HG03095 (cell line): ENCODE data around the gene EDEM3.
"Not testable (repeated sequence)": the region's sequence is repeated elsewhere in the genome, so short reads cannot be mapped to it uniquely, and the experiment has no call there.

Source experiments
- ATAC-seq: cut with Tn5 transposase; IDR thresholded peaks from one replicate; pipeline ENCODE4 v1.9.1; 2021; ENCODE audit warnings: moderate library complexity; ENCODE audit not compliant: unreplicated experiment

EDEM3 gene

GRCh38 chr1:184680611-184681225, 73.9 kb downstream of the EDEM3 start:
- not testable (repeated sequence) for ATAC-seq

GRCh38 chr1:184679472-184679871, 75.2 kb downstream of the EDEM3 start:
- not testable (repeated sequence) for ATAC-seq

- ATAC-seq, result no peak
Observed at GRCh38 chr1:184677344-184677743, 77.3 kb downstream of the EDEM3 start.

DNA sequence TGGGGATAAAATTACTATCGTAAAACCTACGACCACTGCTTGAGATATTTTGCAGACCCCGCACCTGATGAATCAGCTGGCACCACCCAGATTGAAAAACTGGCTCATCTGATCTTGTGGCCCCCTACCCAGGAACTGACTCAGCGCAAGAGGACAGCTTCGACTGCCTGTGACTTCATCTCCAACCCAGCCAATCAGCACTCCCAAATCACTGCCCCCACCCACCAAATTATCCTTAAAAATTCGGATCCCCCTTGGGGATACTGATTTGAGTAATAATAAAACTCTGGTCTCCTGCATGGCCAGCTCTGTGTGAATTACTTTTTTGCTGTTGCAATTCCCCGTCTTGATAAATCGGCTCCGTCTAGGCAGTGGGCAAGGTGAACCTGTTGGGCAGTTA, 81.4 kb downstream of the EDEM3 start:
- ATAC-seq, result no peak

DNA sequence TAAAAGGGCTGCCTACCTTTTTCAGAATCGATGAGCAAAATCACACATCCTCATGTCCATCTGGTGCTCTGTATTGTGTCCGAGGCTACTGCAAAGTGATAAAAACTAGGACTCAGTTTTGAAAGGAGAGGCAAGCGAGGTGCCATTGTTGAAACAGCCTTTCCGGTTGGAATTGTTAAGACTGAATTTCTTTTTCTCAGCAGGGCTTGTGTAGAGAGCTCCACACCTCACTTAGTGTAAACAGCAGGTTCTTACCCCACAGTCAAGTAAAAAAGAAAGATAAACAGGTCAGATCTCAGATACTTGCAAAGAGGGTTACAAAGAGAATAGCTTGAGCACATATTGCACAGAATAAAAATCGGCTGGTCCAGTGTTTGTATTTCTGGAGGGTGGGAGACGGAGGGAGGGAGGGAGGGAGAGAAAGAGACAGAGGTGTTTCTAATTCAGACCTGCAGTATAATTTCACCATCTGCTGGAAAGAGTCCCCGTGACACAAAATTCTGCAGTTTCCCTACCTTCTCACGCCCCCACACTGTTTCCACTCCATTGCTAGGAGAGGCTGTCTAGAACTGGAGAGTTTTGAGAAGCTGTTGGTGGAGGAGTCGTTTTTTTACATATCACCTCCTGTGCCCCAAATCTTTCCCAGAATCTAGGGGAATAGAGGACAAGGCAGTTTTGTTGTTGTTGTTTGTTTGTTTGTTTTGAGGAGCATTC, 82.5 kb downstream of the EDEM3 start:
- no peak for ATAC-seq

DNA sequence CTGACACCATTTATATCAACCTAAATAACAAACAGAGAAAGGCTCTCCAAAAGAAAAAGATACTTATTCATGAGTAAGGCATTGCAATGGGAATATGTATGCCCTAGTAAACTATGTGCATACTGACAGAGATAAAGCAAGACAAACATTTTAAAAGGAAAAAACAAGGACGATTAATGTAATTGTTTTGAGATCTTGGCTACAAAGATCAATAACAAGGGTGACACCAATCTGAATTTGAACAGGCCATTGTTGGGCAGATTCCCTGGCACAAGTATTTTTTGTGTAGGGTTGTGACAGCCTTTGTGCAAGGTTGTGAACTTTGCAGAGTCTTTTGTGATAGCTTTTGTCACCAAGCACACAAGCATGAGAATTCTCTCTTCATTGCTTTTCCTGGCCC, 85.3 kb downstream of the EDEM3 start:
- no peak for ATAC-seq

GRCh38 chr1:184665360-184665759, 89.3 kb downstream of the EDEM3 start:
- ATAC-seq, result no peak

DNA sequence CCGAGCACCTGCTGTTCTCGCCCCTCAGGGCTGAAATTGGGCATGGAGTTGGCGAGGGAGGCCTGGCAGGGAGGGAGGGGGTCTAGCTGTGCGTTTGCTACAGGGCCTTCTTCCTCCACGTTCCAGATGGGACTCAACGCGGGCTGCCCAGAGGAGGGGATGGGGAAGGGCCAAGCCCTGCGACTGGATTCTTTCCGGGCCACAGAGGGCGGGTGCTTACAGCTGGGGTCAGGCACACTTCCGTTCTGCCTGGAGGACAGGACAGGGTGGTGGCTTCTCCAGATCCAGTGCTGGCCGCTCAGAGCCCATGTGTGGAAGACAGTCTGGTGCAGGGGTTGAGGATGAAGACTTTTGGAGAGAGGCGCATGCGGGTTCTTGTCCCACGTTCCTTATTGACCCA, 90.0 kb downstream of the EDEM3 start:
- ATAC-seq, result no peak

DNA sequence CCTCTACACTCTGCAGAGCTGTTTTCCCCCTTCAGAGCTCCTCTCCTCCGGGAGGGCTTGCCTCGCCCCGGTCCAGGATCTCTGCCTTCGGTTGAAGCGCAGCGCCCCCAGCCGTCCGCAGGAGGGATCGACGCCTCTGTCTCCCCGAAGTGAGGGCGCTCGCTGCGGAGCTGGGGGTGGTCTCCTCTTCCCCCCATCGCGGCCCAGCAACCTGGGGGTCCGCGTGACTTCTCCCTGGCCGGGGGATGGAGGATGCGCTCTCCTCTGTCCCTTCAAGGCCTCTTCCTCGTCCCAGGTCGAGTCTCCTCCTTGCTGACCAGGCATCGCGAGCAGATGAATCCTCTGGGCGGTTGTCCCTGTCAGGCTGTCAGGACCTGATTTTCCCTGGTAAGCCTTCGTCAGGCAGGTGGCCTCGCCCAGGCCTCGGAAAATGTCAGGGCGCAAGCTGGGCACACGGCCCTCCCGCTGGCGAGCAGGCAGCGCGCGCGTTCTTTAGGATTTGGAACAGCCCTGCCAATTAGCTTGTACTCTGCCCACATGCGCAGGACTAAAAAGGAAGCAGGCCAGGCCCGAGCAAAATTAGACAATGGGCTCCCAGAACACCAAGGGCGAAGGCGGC, 90.5 kb downstream of the EDEM3 start:
- ATAC-seq, result no peak

DNA sequence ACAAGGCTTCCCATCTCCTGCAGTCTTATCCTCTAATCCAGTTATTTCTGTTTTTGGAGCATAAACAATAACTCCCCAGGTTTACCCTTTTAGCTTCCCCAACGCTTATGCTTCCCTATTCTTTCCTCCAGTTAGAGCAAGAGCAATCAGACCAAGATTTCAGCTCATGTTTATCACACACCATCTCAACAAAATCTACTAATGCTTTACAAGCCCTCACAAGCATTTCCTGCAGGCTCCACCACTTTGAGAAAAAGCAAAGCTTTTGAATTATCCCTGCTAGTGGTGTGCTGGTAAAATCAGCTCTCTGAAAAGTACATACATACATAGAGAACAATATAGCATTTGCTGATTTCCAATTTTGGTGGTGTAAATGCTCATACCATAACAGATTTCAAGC, 92.9 kb downstream of the EDEM3 start:
- ATAC-seq, result no peak

DNA sequence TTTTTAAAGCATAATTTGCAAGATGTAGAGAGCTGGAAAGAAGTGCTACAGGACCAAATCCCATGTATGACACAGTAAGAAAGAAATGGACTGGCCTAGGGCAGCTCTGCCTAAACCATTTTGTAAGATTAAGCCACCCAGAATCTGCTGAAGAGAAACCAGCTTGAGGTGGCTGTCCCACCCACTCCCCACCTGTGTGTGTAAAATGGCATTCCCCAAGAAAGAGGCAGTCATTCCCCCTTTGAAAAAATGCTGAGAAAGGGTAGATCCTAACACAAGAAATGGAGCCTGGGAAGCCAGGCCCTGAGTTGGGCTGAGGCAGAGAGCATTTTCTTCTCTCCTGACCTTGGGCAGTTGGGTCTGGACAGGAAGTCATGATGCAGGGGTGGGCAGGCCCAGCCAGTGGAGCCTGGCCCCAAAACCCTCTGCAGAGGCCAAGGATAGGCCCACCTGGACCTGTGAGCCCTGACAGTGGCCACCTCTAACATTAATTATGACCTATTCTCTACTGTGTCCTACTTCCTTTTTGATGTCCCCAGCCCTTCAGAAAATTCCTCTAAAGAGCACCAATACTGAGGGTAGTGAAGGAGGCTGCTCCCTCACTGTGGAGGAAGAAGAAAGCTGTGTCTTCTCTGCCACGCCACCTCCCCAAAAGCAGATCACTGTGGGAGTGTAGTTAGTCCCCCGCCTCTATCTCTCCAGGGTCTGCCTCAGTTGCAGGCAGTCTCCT, 94.0 kb downstream of the EDEM3 start:
- ATAC-seq, result no peak

- ATAC-seq, result no peak
Observed at GRCh38 chr1:184658055-184658454, 96.6 kb downstream of the EDEM3 start.

DNA sequence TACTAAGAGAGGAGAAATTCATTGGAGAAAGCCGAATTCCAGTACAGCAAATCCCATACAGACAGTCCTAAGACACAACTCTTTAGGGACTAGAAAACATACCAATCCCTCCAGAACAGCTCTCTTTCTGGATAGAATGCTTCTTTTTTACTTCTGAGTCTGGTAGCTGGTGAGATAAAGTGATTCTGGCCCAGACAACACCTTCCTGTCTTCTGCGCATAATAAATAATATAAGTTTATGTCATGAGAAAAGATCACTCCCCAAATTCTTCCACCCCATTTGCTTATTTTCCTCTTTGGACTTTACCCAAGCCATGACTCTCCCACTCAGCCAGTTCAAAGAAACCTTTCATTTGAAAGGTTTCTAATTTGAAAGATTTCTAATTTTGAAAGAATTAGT, 98.4 kb downstream of the EDEM3 start:
- ATAC-seq, result no peak

DNA sequence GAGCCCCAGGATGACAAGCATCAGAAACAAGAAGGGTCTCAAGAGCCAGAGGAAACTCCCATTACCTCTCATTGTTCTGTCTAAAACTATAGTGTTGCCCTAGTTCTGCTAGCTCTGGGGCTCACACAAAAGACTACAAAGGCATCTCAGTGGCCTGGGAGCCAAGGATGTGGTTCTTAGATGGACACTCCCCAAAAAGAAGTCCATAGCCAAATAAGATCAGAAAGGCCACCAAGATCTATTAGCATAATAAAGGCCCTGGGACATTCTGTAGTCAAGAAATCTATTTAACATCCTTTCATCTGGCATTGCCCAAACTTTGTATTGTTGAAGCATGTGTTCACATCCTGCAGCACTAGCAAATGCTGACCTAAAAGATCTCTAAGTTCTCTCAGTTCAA, 99.5 kb downstream of the EDEM3 start:
- no peak for ATAC-seq

DNA sequence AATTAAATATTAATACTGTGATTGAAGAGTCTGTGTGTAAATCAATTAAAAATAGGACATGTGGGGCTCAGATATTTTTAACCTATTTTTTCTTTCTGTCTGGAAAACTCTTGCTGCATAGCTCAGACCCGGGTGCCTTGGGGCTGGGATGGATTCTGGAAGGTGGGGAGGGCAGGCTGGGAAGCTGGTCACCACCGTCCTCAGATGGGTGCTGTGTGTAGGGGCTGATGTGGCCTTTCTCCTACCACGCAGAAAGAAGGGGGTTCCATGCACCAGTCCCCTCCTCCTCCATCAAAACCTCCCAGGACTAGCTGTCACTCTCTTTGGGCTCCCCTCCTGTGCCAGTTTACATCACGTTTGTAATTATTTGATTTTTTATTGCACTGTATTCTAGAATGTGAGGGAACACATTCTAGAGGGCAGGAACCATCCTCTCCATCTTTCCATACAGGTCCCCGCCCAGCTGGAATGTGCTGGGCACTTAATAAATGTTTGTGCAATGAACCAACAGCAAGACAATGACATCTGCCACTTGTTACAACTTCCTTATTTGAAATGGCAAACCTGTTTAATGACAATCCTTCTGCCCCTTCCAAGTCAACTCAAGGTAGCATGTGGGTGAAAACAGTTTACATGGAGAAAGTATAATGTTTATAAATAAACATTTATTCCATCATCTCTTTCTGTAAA, 104.3 kb downstream of the EDEM3 start:
- ATAC-seq, result no peak

GRCh38 chr1:184649451-184649888, 105.2 kb downstream of the EDEM3 start:
- ATAC-seq, result peak; percentile 95

DNA sequence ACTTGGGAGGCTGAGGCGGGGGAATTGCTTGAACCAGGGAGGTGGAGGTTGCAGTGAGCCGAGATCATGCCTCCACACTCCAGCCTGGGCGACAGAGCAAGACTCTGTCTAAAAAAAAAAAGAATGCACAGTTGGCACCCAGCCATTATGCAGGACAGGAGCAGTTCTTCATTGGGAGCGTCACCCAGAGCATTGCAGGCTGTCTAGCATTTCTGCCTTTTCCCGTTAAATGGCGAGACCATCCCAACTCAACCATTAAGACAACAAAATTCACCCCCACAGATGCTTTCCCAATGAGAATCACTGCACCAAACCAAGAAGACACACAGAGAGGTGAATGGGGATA, 105.8 kb downstream of the EDEM3 start:
- no peak for ATAC-seq

- no peak for ATAC-seq
Observed at GRCh38 chr1:184648160-184648855, 106.3 kb downstream of the EDEM3 start.

DNA sequence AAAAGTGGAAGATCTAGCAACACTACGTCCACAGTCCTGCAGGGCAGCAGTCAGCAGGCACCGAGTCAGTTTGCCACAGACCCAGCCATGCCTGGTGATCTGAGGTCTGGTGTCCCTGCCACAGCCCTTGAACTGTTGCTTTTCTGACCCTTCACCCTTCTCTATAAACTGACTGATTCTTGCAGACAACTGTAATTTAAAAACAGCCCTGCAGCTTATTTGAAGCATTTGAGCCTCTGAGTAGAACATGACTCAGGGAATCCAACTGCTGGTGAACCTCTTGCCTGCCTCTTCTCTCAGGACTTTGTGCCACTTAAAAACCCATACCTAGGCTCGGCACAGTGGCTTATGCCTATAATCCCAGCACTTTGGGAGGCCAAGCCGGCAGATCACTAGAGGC, 107.2 kb downstream of the EDEM3 start:
- ATAC-seq, result no peak

- no peak for ATAC-seq
Observed at GRCh38 chr1:184646824-184647223, 107.8 kb downstream of the EDEM3 start.
